Neutrophil (primary cell): Measurements from ENCODE around the gene MIGA1.

Experiments
- H3K27ac ChIP-seq: fragments of 200-600 bp; sonication (generic); 2 replicates; pipeline ENCODE4 v1.5.1; 2016; ENCODE audit warnings: mild to moderate bottlenecking, moderate library complexity
- H3K27me3 ChIP-seq: fragments of 200-600 bp; sonication (generic); 2 replicates; pipeline ENCODE4 v1.6.0; 2016; ENCODE audit warnings: mild to moderate bottlenecking
- H3K36me3 ChIP-seq: fragments of 200-600 bp; sonication (generic); 2 replicates; pipeline ENCODE4 v1.5.1; 2017
- H3K4me1 ChIP-seq, 2 experiments: fragments of 200-600 bp in 1 of 2; sonication (generic) in 1 of 2; 1 replicate in 1 of 2; 2 replicates in 1 of 2; pipeline versions ENCODE4 v1.5.1 to v1.6.1; 2013 to 2016; ENCODE audit warnings: low read depth in 1 of 2, low read length in 1 of 2, mild to moderate bottlenecking in 1 of 2, moderate library complexity in 1 of 2; ENCODE audit not compliant: control insufficient read depth in 1 of 2, insufficient read depth in 1 of 2
- H3K4me3 ChIP-seq, 2 experiments: fragments of 200-600 bp in 1 of 2; sonication (generic) in 1 of 2; 1 replicate in 1 of 2; 2 replicates in 1 of 2; pipeline ENCODE4 v1.5.1; 2013 to 2016; ENCODE audit warnings: low read depth in 1 of 2, low read length in 1 of 2, mild to moderate bottlenecking in 1 of 2, moderate library complexity in 1 of 2
- H3K9me3 ChIP-seq: fragments of 200-600 bp; sonication (generic); 2 replicates; pipeline ENCODE4 v1.5.1; 2016
- CTCF ChIP-seq: fragments of 200-600 bp; sonication (generic); IDR thresholded peaks from 2 replicates; pipeline ENCODE4 v1.5.1; 2016; ENCODE audit warnings: antibody characterized with exemption

The MIGA1 gene

GRCh38 chr1:77925956-77926355 lies 146.5 kb downstream of the MIGA1 start:
- no peaks in the 10 kb centered on the region for H3K9me3 ChIP-seq
- no peak for TF ChIP-seq CTCF
- no peak overlapping the region for H3K4me3 ChIP-seq
- no peaks in the 10 kb centered on the region for H3K36me3 ChIP-seq
- peaks cover 0 to 5% of the 10 kb centered on the region in 2 experiments for H3K4me1 ChIP-seq
- no peaks in the 10 kb centered on the region for H3K27me3 ChIP-seq
- H3K27ac ChIP-seq: no peak overlapping the region

GRCh38 chr1:77926561-77927357 lies 147.3 kb downstream of the MIGA1 start:
- H3K27me3 ChIP-seq: no peaks in the 10 kb centered on the region
- TF ChIP-seq CTCF: no peak
- no peaks in the 10 kb centered on the region for H3K36me3 ChIP-seq
- peaks cover 0 to 5% of the 10 kb centered on the region in 2 experiments for H3K4me1 ChIP-seq
- H3K4me3 ChIP-seq: no peak overlapping the region
- H3K9me3 ChIP-seq: no peaks in the 10 kb centered on the region
- no peak overlapping the region for H3K27ac ChIP-seq

GRCh38 chr1:77927414-77927813 lies 148.0 kb downstream of the MIGA1 start:
- TF ChIP-seq CTCF: no peak
- H3K27ac ChIP-seq: no peak overlapping the region
- no peaks in the 10 kb centered on the region for H3K36me3 ChIP-seq
- no peaks in the 10 kb centered on the region for H3K9me3 ChIP-seq
- H3K4me1 ChIP-seq: peaks cover 0 to 5% of the 10 kb centered on the region in 2 experiments
- H3K27me3 ChIP-seq: no peaks in the 10 kb centered on the region
- H3K4me3 ChIP-seq: no peak overlapping the region
